Activated CD4-positive, alpha-beta T cell treated with anti-CD3 and anti-CD28 coated beads, Interleukin-2, Interleukin-6, amounts not matched to agents 100 ng/mL and 50 ng/mL, durations not matched to agents 16 hours and 8 hours (primary cell): ENCODE measurements around the gene PYCR2.
"Not testable (repeated sequence)": the region's sequence is repeated elsewhere in the genome, so short reads cannot be mapped to it uniquely, and the experiment has no call there.

Experiments used
- DNase-seq: peaks from one replicate; pipeline ENCODE4 v3.0.0-alpha.2; 2020

Gene PYCR2

GRCh38 chr1:225888898-225889601, 35.0 kb downstream of the PYCR2 start, which contains the start of gene LEFTY1:
Gene LEFTY1, minus strand, starts transcription at chr1:225889146. Its CDS starts 80 bp downstream, at chr1:225889066.
- DNase-seq, result no peak

- no peak for DNase-seq
Observed at GRCh38 chr1:225888289-225888897, 35.7 kb downstream of the PYCR2 start.

GRCh38 chr1:225887554-225888288, 36.3 kb downstream of the PYCR2 start:
- not testable (repeated sequence) for DNase-seq

- no peak for DNase-seq
Observed at GRCh38 chr1:225887030-225887314, 37.1 kb downstream of the PYCR2 start.

GRCh38 chr1:225886159-225887029, 37.7 kb downstream of the PYCR2 start:
- no peak for DNase-seq

GRCh38 chr1:225885336-225885735, 38.7 kb downstream of the PYCR2 start:
- no peak for DNase-seq

GRCh38 chr1:225883616-225884265, 40.3 kb downstream of the PYCR2 start:
- DNase-seq, result no peak

GRCh38 chr1:225882694-225883615, 41.1 kb downstream of the PYCR2 start:
- DNase-seq, result peak; percentile 37

- peak; percentile 89 for DNase-seq
Observed at GRCh38 chr1:225881959-225882693, 41.9 kb downstream of the PYCR2 start, which contains the start of gene TMEM63A. Gene TMEM63A, minus strand, starts transcription at chr1:225882380. Its CDS starts 4,800 bp downstream, at chr1:225877580.

- peak; percentile 56 for DNase-seq
Observed at GRCh38 chr1:225881081-225881958, 42.7 kb downstream of the PYCR2 start.

- DNase-seq, result no peak
Observed at GRCh38 chr1:225880636-225881035, 43.4 kb downstream of the PYCR2 start.

- DNase-seq, result no peak
Observed at GRCh38 chr1:225880222-225880588, 43.8 kb downstream of the PYCR2 start.

GRCh38 chr1:225879521-225880221, 44.4 kb downstream of the PYCR2 start:
- DNase-seq, result no peak

GRCh38 chr1:225878282-225878681, 45.8 kb downstream of the PYCR2 start:
- DNase-seq, result no peak

GRCh38 chr1:225877580-225877979, 46.5 kb downstream of the PYCR2 start:
- DNase-seq, result peak; percentile 41

- DNase-seq, result no peak
Observed at GRCh38 chr1:225876900-225877510, 47.0 kb downstream of the PYCR2 start.

GRCh38 chr1:225875044-225875815, 48.8 kb downstream of the PYCR2 start:
- DNase-seq, result no peak

GRCh38 chr1:225874431-225874830, 49.6 kb downstream of the PYCR2 start:
- DNase-seq, result no peak
